Activated CD4-positive, alpha-beta T cell treated with anti-CD3 and anti-CD28 coated beads, Interleukin-2, amount 10 ng/mL, durations not matched to agents 24 days and 14 days (primary cell): Measurements from ENCODE around the gene MEIS3. TPM values are rescaled to one million over a fixed set of nuclear protein-coding genes. Genes with fewer than 3 reads are reported as not detected.
"Not testable (repeated sequence)": the region's sequence is repeated elsewhere in the genome, so short reads cannot be mapped to it uniquely, and the experiment has no call there.

ENCODE experiments used
- DNase-seq: peaks from one replicate; pipeline ENCODE4 v3.0.0; 2022
- H3K27ac Mint-ChIP-seq: one replicate; pipeline ENCODE4 v1.8.0; 2022; ENCODE audit warnings: mild to moderate bottlenecking, mixed read lengths
- H3K27me3 Mint-ChIP-seq: one replicate; pipeline ENCODE4 v1.8.0; 2022; ENCODE audit warnings: mixed read lengths
- H3K36me3 Mint-ChIP-seq: one replicate; pipeline ENCODE4 v1.8.0; 2022; ENCODE audit warnings: low read depth, mild to moderate bottlenecking, mixed read lengths
- H3K4me1 Mint-ChIP-seq: one replicate; pipeline ENCODE4 v1.8.0; 2021; ENCODE audit warnings: mixed read lengths
- H3K4me3 Mint-ChIP-seq: one replicate; pipeline ENCODE4 v1.8.0; 2022; ENCODE audit warnings: mild to moderate bottlenecking, moderate library complexity, mixed read lengths
- H3K9me3 Mint-ChIP-seq: one replicate; pipeline ENCODE4 v1.8.0; 2021; ENCODE audit warnings: mixed read lengths
- intact Hi-C: fragments of 100-400 bp; cut with micrococcal nuclease; formaldehyde crosslinking; loops from one replicate; pipeline ENCODE4 v1.15.1; 2023
- total RNA-seq: library from RNA; stranded (reverse); gene quantifications from 2 replicates; pipeline ENCODE4 v1.2.3, GENCODE V29; 2022

The MEIS3 gene
- total RNA-seq, 1 donor from 2014 or later, result not detected

DNA sequence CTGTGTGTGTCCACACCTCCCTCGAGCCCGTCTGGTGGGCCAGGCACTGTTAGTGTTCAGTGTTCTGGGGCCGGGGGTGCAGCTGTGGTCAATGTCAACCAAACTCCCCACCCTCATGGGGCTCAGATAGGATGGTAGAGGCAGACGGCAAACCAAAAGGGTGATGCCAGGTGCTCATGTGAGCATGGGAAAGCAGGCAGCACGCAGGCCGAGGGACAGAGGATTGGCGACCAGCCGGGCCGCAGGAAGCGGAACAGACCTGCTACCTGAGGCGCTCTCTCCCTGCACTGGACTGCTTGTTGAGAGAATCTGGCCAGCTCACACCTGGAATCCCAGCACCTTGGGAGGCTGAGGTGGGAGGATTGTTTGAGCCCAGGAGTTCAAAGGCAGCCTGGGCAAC lies 41.1 kb downstream of the MEIS3 start:
- no peaks in the 10 kb centered on the region for H3K27me3 Mint-ChIP-seq
- no peak overlapping the region for H3K4me3 Mint-ChIP-seq
- H3K4me1 Mint-ChIP-seq, result peaks cover 10% of the 10 kb centered on the region
- H3K9me3 Mint-ChIP-seq, result no peaks in the 10 kb centered on the region
- intact Hi-C loops, result no loop called here
- H3K36me3 Mint-ChIP-seq, result peaks cover 36% of the 10 kb centered on the region
- H3K27ac Mint-ChIP-seq, result no peak overlapping the region
- no peak for DNase-seq

DNA sequence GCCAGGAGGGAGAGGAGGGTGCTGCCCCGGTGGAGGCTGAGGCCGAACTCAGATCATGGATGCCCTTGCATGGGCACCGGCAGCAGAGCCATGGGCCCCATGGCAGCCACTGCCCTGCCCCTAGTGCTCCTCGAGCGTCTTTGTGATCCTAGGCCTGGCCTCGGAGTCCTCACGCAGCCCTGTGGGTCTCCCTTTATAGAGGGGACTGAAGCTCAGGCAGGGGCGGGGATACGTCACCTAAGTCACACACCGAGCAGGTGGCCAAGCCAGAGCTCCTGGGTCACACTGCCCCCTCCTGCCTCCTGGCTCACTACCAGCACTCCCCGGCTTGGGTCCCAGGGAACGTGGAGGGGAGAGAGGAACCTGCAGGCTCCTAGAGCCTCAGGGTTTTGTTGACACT lies 41.5 kb downstream of the MEIS3 start:
- intact Hi-C loops, result no loop called here
- Mint-ChIP-seq H3K4me3 (no peak overlapping the region), H3K27me3 (no peaks in the 10 kb centered on the region), H3K36me3 (peaks cover 36% of the 10 kb centered on the region), H3K4me1 (peaks cover 7% of the 10 kb centered on the region), H3K9me3 (no peaks in the 10 kb centered on the region), H3K27ac (no peak overlapping the region)
- no peak for DNase-seq

DNA sequence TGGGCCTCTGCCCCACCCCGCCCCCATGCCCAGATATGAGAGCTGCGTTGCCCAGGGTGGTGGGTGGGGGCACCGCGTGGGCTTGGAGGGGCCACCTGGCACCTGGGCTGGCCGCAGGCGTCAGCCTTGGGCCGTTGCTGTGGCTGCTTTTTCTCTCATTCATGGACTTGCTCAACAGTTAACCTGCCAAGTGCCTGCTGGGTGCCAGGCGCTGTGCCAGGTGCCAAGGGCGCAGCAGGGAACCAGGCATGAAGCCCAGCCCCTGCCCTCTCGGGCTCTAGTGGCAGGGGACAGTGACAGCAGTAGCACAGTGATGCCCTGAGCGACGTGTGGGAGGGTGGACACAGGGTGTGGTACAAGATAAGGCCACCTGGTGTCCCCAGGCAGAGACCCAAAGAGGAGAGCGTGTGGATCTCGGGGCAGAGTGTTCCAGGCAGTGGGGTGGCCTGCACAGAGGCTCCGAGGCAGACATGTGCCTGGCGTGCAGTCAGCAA lies 42.1 kb downstream of the MEIS3 start:
- no peak overlapping the region for H3K27ac Mint-ChIP-seq
- H3K4me1 Mint-ChIP-seq, result peaks cover 7% of the 10 kb centered on the region
- no peaks in the 10 kb centered on the region for H3K9me3 Mint-ChIP-seq
- intact Hi-C loops, result no loop called here
- no peak overlapping the region for H3K4me3 Mint-ChIP-seq
- DNase-seq, result no peak
- H3K27me3 Mint-ChIP-seq, result no peaks in the 10 kb centered on the region
- peaks cover 36% of the 10 kb centered on the region for H3K36me3 Mint-ChIP-seq

DNA sequence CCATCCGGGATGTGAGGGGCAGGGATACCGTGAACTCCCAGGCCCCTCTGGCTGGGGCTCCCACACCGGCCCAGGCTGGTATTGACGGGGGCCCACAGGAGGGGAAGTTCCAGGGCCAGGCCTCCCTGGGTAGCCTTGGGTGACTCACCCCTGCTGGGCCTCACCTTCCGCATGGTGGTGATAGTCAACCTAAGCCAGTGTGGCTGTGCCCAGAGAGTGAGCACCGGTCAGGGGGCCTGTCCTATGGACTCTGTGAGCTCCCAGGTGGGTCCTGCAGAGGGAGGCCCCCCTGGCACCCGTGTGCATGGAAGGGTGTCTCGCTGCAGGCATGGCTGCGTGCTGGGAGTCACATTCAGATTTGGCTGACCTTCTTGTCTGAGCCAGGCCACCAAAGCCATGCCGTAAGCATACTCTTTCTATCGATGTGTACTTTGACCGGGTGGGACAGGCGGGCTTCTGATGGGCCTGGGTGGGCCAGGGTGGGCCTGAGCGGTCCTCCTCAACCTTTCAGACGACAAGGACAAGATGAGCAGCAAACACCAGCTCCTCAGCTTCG lies 42.7 kb downstream of the MEIS3 start:
- Mint-ChIP-seq H3K36me3 (peaks cover 37% of the 10 kb centered on the region), H3K27ac (no peak overlapping the region), H3K4me1 (peaks cover 5% of the 10 kb centered on the region), H3K9me3 (no peaks in the 10 kb centered on the region), H3K27me3 (no peaks in the 10 kb centered on the region), H3K4me3 (no peak overlapping the region)
- no peak for DNase-seq
- intact Hi-C loops, result no loop called here

DNA sequence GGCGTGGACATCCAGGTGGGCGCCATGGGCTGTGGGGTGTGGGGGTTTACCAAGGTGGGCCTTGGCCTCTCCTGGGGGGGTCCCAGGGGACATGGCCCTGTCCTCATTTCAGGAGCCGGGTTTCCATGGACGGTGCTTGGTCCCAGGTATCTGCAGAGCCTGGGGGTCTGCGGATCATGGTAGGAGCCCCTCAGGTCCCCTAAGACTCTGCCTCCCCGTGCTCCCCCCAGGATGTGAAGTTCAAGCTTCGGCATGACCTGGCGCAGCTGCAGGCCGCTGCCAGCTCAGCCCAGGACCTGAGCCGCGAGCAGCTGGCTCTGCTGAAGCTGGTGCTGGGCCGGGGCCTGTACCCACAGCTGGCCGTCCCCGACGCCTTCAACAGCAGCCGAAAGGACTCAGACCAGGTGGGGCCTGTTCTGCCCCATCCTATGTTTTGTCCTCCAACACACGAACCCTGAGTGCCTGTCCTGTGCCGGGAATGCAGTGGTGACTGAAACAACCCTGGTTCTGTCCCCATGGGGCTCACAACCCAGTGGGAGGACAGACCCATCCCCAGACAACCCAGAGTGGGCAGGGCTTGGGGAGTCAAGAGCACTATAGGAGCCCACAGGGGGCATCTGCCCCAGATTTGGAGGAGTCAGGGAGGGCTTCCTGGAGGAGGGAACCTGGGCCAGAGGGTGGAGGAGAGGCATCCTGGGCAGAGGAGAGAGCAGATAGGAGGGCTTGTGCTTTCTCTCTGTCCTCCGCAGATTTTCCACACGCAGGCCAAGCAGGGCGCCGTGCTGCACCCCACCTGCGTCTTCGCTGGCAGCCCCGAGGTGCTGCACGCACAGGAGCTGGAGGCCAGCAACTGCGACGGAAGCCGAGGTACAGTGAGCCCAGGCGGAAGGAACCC lies 43.4 kb downstream of the MEIS3 start:
- H3K27me3 Mint-ChIP-seq, result no peaks in the 10 kb centered on the region
- no peaks in the 10 kb centered on the region for H3K4me1 Mint-ChIP-seq
- H3K36me3 Mint-ChIP-seq, result peaks cover 32% of the 10 kb centered on the region
- no peak for DNase-seq
- no peaks in the 10 kb centered on the region for H3K9me3 Mint-ChIP-seq
- intact Hi-C loops, result no loop called here
- no peak overlapping the region for H3K4me3 Mint-ChIP-seq
- H3K27ac Mint-ChIP-seq, result no peak overlapping the region

DNA sequence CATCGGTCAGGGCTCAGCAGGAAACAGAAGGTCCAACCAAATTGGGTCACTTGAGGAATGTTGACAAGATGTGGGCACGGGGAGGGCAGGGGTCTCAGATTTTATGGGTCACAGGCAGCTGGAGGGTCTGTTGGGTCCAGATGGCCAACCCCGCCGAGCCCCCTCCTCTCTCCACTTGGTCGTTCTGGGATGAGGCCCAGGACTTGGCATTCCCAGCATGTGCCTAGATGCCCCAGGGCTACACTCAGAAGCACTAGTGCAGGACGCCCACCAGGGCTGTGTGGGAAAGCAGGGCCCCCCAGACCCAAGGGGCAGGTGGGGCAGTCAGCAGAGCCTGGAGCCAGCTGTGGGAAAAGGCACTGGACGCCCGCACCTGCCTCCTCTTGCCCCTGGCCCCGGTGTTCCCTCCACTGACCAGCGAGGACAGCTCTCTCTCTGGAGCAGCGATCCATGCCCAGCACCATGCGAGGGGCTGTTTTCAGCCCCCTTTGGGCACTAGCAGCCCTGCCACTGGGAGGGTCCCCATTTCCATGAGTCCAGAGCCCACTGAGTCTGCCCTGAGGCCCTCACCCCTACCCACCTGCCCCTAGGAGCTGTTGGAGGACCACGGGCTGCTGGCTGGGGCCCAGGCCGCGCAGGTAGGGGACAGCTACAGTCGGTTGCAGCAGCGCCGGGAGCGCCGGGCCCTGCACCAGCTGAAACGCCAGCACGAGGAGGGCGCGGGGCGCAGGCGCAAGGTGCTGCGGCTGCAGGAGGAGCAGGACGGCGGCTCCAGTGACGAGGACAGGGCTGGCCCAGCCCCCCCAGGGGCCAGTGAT lies 44.2 kb downstream of the MEIS3 start:
- H3K27me3 Mint-ChIP-seq, result no peaks in the 10 kb centered on the region
- H3K9me3 Mint-ChIP-seq, result no peaks in the 10 kb centered on the region
- intact Hi-C loops, result no loop called here
- no peak overlapping the region for H3K4me3 Mint-ChIP-seq
- peaks cover 29% of the 10 kb centered on the region for H3K36me3 Mint-ChIP-seq
- no peak for DNase-seq
- H3K27ac Mint-ChIP-seq, result no peak overlapping the region
- H3K4me1 Mint-ChIP-seq, result no peaks in the 10 kb centered on the region

DNA sequence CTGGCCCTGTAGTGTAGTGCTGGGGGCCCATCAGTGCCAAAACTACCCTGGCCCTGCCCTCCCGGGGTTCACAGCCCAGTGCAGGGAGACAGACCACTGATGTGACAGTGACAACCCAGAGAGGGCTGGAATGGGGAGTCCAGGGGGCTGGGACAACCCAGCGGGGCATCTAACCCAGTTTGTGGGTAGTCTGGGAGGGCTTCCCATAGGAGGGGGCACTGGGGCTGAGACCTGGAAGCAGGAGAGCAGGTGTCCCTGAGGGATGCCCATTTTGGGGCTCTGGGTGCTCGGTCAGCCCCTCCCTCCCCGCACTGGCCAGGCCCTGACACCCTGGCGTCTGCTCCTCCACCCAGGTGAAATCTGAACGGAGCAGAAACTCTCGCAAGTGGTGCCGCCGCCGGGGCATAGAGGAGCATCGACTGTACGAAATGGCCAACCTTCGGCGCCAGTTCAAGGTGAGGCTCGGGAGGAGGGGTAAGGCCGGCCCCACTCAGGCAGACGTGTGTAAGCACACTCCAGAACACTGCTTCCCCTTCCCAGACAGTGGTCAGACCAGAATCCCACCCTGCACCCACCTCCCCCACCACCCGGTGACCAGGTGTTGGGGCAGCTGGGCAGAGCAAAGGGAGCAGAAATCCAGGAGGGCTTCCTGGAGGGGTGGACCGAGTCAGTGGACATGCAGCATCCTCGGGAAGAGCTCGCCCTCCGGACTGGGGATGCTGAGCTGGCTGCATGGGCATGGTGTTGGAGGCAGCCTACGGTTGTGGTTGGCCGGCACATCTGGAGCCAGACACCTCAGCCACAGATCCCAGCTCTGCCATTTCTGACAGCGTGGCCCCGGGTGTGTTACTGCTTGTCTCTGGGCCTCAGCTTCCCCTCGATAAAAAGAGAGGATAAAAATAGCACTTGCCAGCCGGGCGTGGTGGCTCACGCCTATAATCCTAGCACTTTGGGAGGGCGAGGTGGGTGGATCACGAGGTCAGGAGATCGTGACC lies 45.8 kb downstream of the MEIS3 start:
- Mint-ChIP-seq H3K4me1 (peaks cover 3% of the 10 kb centered on the region), H3K36me3 (peaks cover 37% of the 10 kb centered on the region), H3K9me3 (no peaks in the 10 kb centered on the region), H3K27me3 (no peaks in the 10 kb centered on the region), H3K4me3 (no peak overlapping the region), H3K27ac (no peak overlapping the region)
- intact Hi-C loops, result no loop called here
- no peak for DNase-seq

GRCh38 chr19:47372603-47373002 lies 46.7 kb downstream of the MEIS3 start:
- intact Hi-C loops, result no loop called here
- H3K27ac Mint-ChIP-seq, result no peak overlapping the region

DNA sequence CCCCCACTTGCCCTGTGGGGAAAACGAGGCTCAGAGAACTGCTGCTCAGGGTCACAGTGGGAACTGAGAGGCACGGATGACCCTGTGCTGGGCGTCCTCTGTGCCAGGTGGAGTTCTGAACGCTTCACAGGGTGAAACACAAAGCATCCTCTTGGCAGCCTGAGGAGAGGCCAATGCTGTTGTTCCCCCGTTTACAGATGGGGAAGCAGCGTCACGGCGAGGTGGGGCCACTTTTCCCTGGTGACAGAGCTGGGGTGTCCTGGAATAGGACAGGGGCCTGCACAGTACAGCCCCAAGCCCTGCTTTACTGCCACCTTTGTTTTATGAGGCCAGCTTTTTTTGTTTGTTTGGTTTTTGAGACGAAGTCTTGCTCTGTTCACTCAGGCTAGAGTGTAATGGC lies 48.1 kb downstream of the MEIS3 start:
- peaks cover 37% of the 10 kb centered on the region for H3K36me3 Mint-ChIP-seq
- no peaks in the 10 kb centered on the region for H3K27me3 Mint-ChIP-seq
- H3K9me3 Mint-ChIP-seq, result no peaks in the 10 kb centered on the region
- no peak overlapping the region for H3K27ac Mint-ChIP-seq
- intact Hi-C loops, result no loop called here
- H3K4me3 Mint-ChIP-seq, result no peak overlapping the region
- peaks cover 3% of the 10 kb centered on the region for H3K4me1 Mint-ChIP-seq
- no peak for DNase-seq

More at GRCh38 chr19:47372603-47373002, 46.7 kb downstream of the MEIS3 start:
- H3K27me3 Mint-ChIP-seq, result no peaks in the 10 kb centered on the region
- H3K4me1 Mint-ChIP-seq, result peaks cover 3% of the 10 kb centered on the region
- peaks cover 37% of the 10 kb centered on the region for H3K36me3 Mint-ChIP-seq
- DNase-seq, result no peak
- H3K4me3 Mint-ChIP-seq, result no peak overlapping the region
- H3K9me3 Mint-ChIP-seq, result no peaks in the 10 kb centered on the region

DNA sequence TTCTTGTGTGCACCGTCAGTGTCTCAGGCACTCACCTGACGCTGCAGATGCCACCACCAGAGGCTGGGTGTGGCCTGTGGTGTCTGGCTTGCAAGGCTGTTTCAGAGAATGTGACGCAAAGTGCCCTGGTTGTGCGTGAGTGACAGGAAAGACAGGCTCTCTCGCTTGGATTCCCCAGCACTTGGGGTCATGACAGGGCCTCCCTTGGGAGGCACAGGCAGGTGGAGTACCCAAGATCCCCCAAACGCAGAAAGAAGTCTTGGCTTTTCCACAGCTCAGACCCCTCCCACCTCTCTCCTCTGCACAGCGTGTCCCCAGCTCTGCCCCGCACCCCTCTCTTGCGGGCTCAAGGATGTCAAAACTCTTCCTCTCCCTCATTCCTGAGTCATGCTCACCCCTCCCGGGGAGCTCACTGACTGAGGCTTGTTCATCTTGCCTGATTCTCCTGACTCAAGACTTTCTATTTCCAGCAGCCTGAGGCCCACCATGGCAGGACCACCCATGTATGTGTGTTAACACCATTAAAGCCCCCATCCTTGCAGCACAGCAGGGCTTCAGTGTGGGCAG lies 49.2 kb downstream of the MEIS3 start:
- Mint-ChIP-seq H3K27me3 (no peaks in the 10 kb centered on the region), H3K36me3 (peaks cover 37% of the 10 kb centered on the region), H3K27ac (no peak overlapping the region), H3K9me3 (no peaks in the 10 kb centered on the region), H3K4me1 (peaks cover 3% of the 10 kb centered on the region), H3K4me3 (no peak overlapping the region)
- intact Hi-C loops, result no loop called here
- DNase-seq, result no peak

DNA sequence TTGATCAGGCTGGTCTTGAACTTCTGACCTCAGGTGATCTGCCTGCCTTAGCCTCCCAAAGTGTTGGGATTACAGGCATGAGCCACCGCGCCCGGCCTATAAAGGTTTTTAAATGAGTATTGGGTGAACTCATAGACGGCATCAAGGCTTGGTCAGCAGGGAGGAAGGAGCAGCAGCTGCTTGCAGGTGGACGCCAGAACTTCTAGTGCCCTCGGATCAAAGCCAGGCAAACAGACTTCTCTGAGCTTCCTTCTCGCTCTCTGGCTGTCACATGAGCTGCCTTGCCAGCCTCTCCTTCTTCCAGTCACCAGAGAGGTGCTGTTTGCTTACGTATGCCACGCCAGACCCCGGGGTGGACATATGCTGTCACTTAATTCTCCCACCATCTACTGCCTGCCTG lies 53.9 kb downstream of the MEIS3 start:
- H3K4me1 Mint-ChIP-seq, DNase-seq, H3K27ac Mint-ChIP-seq, H3K4me3 Mint-ChIP-seq, H3K9me3 Mint-ChIP-seq, intact Hi-C loops, H3K27me3 Mint-ChIP-seq: not testable (repeated sequence)
- H3K36me3 Mint-ChIP-seq, result peaks cover 53% of the 10 kb centered on the region

GRCh38 chr19:47363758-47364531 lies 55.4 kb downstream of the MEIS3 start:
- no peak overlapping the region for H3K27ac Mint-ChIP-seq
- intact Hi-C loops, result no loop called here
- no peaks in the 10 kb centered on the region for H3K4me1 Mint-ChIP-seq
- no peaks in the 10 kb centered on the region for H3K27me3 Mint-ChIP-seq
- no peak for DNase-seq
- no peak overlapping the region for H3K4me3 Mint-ChIP-seq
- H3K9me3 Mint-ChIP-seq, result no peaks in the 10 kb centered on the region
- peaks cover 49% of the 10 kb centered on the region for H3K36me3 Mint-ChIP-seq
